Right lobe of liver (tissue), 6 donors: ENCODE measurements around the gene PRRX1. TPM values are rescaled to one million over a fixed set of nuclear protein-coding genes. Genes with fewer than 3 reads are reported as not detected.

Source experiments
- ATAC-seq, 4 donors: fragments of 200-7000 bp; cut with Tn5 transposase; one replicate each; pipeline ENCODE4 v1.9.1; 2020; ENCODE audit warnings: mild to moderate bottlenecking in 4 of 4, moderate library complexity in 4 of 4
- DNase-seq, 3 donors: peaks; one replicate each; pipeline ENCODE4 v3.0.0-alpha.2; 2020
- H3K27ac ChIP-seq, 3 donors: fragments of 200-600 bp; one replicate each; pipeline ENCODE4 v1.8.0; 2022
- H3K27me3 ChIP-seq, 2 donors: fragments of 200-600 bp; one replicate each; pipeline ENCODE4 v1.8.0; 2022
- H3K36me3 ChIP-seq, 4 donors: fragments of 200-600 bp; sonication (generic) in 1 of 4; one replicate each; pipeline versions ENCODE4 v1.5.1 to v1.8.0; 2017 to 2022; ENCODE audit warnings: control low read depth in 1 of 4
- H3K4me1 ChIP-seq, 4 donors: fragments of 200-600 bp; sonication (generic) in 1 of 4; one replicate each; pipeline versions ENCODE4 v1.5.1 to v1.8.0; 2017 to 2022; ENCODE audit warnings: control low read depth in 1 of 4
- H3K4me3 ChIP-seq, 3 donors: fragments of 200-600 bp; one replicate each; pipeline ENCODE4 v1.8.0; 2022
- H3K9me3 ChIP-seq, 4 donors: fragments of 200-600 bp; sonication (generic) in 1 of 4; one replicate each; pipeline versions ENCODE4 v1.5.1 to v1.8.0; 2017 to 2022; ENCODE audit warnings: control low read depth in 1 of 4
- CTCF ChIP-seq, 4 donors: fragments of 200-600 bp in 3 of 4; fragments of 450-650 bp in 1 of 4; IDR thresholded peaks; one replicate each; pipeline versions ENCODE4 v1.5.1 to v1.8.0; 2016 to 2022; ENCODE audit warnings: antibody characterized with exemption in 4 of 4, mild to moderate bottlenecking in 2 of 4
- POLR2A ChIP-seq: fragments of 450-650 bp; IDR thresholded peaks from one replicate; pipeline ENCODE4 v1.6.1; 2017; ENCODE audit warnings: antibody characterized with exemption, mild to moderate bottlenecking
- WGBS: methylation state at CpG from one replicate; pipeline ENCODE4 v1.1.6; 2018; ENCODE audit warnings: low coverage, low lambda C conversion rate; ENCODE audit not compliant: insufficient coverage; ENCODE audit errors: missing lambda C conversion rate; 5-methylcytosine and 5-hydroxymethylcytosine counted together
- intact Hi-C, 2 donors: fragments of 100-400 bp; cut with DNase I; formaldehyde crosslinking; loops; one replicate each; pipeline versions ENCODE4 v1.11.2 to v1.14.1; 2022
- total RNA-seq, 6 experiments: library from RNA; depleted of rRNA in 2 of 6; stranded (reverse); fragments of >200 nt in 2 of 6; fragmentation: NEBNext Ultra II Directional in 3 of 6; extraction: Animal tissue kit (Norgen Biotek cat#: 25700) in 3 of 6; gene quantifications; one replicate each; pipeline versions ENCODE4 v1.1.0 to v1.2.4, GENCODE V29; 2016 to 2023
- donor health status: DM: no; HTN: yes; CAD: no.
- donor health status: DM: no; HTN: no; CAD: no.
- donor health status: DM: no; HTN: no; CAD: no.
- donor health status: DM: no; HTN: yes; CAD: no.
- donor health status: DM: no; HTN: yes; CAD: no.

PRRX1 gene
- total RNA-seq, 6 experiments from 2014 or later: 0.05 to 0.55 (median 0.18) TPM

- Histone ChIP-seq H3K36me3 (no peaks in the 10 kb centered on the region), H3K4me3 (no peak overlapping the region), H3K9me3 (no peaks in the 10 kb centered on the region), H3K4me1 (peaks cover 0 to 28% (median 0%) of the 10 kb centered on the region in 4 donors), H3K27me3 (peaks cover 0 to 47% of the 10 kb centered on the region in 2 donors), H3K27ac (no peak overlapping the region)
- TF ChIP-seq POLR2A (no peak), CTCF (IDR thresholded peaks at IDR 0.05) (no peak)
- no peak for ATAC-seq
- 10% methylated on average over 12 of the region's 12 CpGs for WGBS
- intact Hi-C loops: no loop called here
- no peak for DNase-seq
Measured at GRCh38 chr1:170663404-170664092, 383 bp upstream of the PRRX1 start.

- intact Hi-C loops: no loop called here
- H3K27ac ChIP-seq: no peak overlapping the region
- peak in 1 of 3 donors; percentile 41 for DNase-seq
Measured at GRCh38 chr1:170664828-170665612, 1.1 kb downstream of the PRRX1 start.

GRCh38 chr1:170665629-170666028 is 1.7 kb downstream of the PRRX1 start:
- Histone ChIP-seq H3K27ac (no peak overlapping the region), H3K9me3 (no peaks in the 10 kb centered on the region), H3K36me3 (no peaks in the 10 kb centered on the region), H3K4me1 (peaks cover 0 to 29% (median 0%) of the 10 kb centered on the region in 4 donors), H3K4me3 (no peak overlapping the region), H3K27me3 (peaks cover 0 to 46% of the 10 kb centered on the region in 2 donors)
- TF ChIP-seq POLR2A (no peak), CTCF (IDR thresholded peaks at IDR 0.05) (no peak)
- no peak for ATAC-seq
- no peak for DNase-seq
- intact Hi-C loops: no loop called here
- 34% methylated on average over 9 of the region's 14 CpGs for WGBS

More at GRCh38 chr1:170664828-170665612, 1.1 kb downstream of the PRRX1 start:
- peak; percentile 64 to 73 (median 72) for ATAC-seq
- 7% methylated on average over 10 of the region's 37 CpGs for WGBS
- Histone ChIP-seq H3K4me3 (peak overlapping the region; percentile 25 to 26 (median 26)), H3K27me3 (peaks cover 0 to 48% of the 10 kb centered on the region in 2 donors), H3K9me3 (no peaks in the 10 kb centered on the region), H3K36me3 (no peaks in the 10 kb centered on the region), H3K4me1 (peaks cover 0 to 29% (median 0%) of the 10 kb centered on the region in 4 donors)
- no peak for TF ChIP-seq POLR2A
- peak in 1 of 4 donors; percentile 7 for TF ChIP-seq CTCF (IDR thresholded peaks at IDR 0.05)

- DNase-seq: no peak
- WGBS: 18% methylated on average over 24 of the region's 32 CpGs
- peaks cover 0 to 36% of the 10 kb centered on the region in 2 donors for H3K27me3 ChIP-seq
- TF ChIP-seq CTCF (IDR thresholded peaks at IDR 0.05) (no peak), POLR2A (no peak)
- no peaks in the 10 kb centered on the region for H3K36me3 ChIP-seq
- H3K9me3 ChIP-seq: no peaks in the 10 kb centered on the region
- H3K4me3 ChIP-seq: no peak overlapping the region
- no peak for ATAC-seq
- intact Hi-C loops: no loop called here
- peaks cover 0 to 23% (median 0%) of the 10 kb centered on the region in 4 donors for H3K4me1 ChIP-seq
- H3K27ac ChIP-seq: no peak overlapping the region
Measured at GRCh38 chr1:170666541-170667254, 2.8 kb downstream of the PRRX1 start.
